Prostate gland (tissue), 2 donors: ENCODE results near the gene CCL27.

ENCODE experiments used
- POLR2A ChIP-seq: fragments of 450-650 bp; IDR thresholded peaks from one replicate; pipeline ENCODE4 v1.6.1; 2016; ENCODE audit warnings: antibody characterized with exemption, mild to moderate bottlenecking
- POLR2AphosphoS5 ChIP-seq: sonication (generic); formaldehyde crosslinking; IDR thresholded peaks from one replicate; pipeline ENCODE4 v1.6.1; 2017; ENCODE audit warnings: antibody characterized with exemption
- TF ChIP-seq, protein P1 (sequence below), 4 experiments: fragments of 200-600 bp in 2 of 4; fragments of 450-650 bp in 2 of 4; sonication (generic) in 2 of 4; IDR thresholded peaks; 1 replicate in 3 of 4; 2 replicates in 1 of 4; pipeline ENCODE4 v1.5.1; 2016 to 2019; ENCODE audit warnings: antibody characterized with exemption in 4 of 4, mild to moderate bottlenecking in 2 of 4, moderate library complexity in 2 of 4

GRCh38 chr9:34664281-34665066, 2.0 kb upstream of the CCL27 start:
- TF ChIP-seq POLR2A (no peak), POLR2AphosphoS5 (peak; percentile 25)
- TF ChIP-seq, protein P1, sequence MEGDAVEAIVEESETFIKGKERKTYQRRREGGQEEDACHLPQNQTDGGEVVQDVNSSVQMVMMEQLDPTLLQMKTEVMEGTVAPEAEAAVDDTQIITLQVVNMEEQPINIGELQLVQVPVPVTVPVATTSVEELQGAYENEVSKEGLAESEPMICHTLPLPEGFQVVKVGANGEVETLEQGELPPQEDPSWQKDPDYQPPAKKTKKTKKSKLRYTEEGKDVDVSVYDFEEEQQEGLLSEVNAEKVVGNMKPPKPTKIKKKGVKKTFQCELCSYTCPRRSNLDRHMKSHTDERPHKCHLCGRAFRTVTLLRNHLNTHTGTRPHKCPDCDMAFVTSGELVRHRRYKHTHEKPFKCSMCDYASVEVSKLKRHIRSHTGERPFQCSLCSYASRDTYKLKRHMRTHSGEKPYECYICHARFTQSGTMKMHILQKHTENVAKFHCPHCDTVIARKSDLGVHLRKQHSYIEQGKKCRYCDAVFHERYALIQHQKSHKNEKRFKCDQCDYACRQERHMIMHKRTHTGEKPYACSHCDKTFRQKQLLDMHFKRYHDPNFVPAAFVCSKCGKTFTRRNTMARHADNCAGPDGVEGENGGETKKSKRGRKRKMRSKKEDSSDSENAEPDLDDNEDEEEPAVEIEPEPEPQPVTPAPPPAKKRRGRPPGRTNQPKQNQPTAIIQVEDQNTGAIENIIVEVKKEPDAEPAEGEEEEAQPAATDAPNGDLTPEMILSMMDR (IDR thresholded peaks at IDR 0.05): peak; percentile 19 to 72 (median 50)
